NCI-H1092 (cell line): ENCODE results near the gene LAG3.

Experiments
- DNase-seq: peaks from one replicate; lab custom pipeline; 2025; lab: John Stamatoyannopoulos, UW

Gene LAG3

GRCh38 chr12:6753772-6754356 lies 18.5 kb upstream of the LAG3 start:
- DNase-seq, result no peak

GRCh38 chr12:6754411-6754810 lies 17.9 kb upstream of the LAG3 start:
- DNase-seq, result no peak

- DNase-seq, result no peak
Observed at GRCh38 chr12:6757028-6757690, 15.2 kb upstream of the LAG3 start.

GRCh38 chr12:6758506-6759095 lies 13.7 kb upstream of the LAG3 start:
- DNase-seq, result no peak

- no peak for DNase-seq
Observed at GRCh38 chr12:6759741-6760140, 12.6 kb upstream of the LAG3 start.

GRCh38 chr12:6763380-6763779 lies 8.9 kb upstream of the LAG3 start:
- no peak for DNase-seq

GRCh38 chr12:6764011-6764828 lies 8.1 kb upstream of the LAG3 start:
- peak; percentile 98 for DNase-seq

GRCh38 chr12:6765048-6765633 lies 7.2 kb upstream of the LAG3 start:
- DNase-seq, result no peak

- peak; percentile 91 for DNase-seq
Observed at GRCh38 chr12:6765634-6766581, 6.4 kb upstream of the LAG3 start, which contains the start of gene PTMS. PTMS (plus strand) TSS chr12:6766363; CDS start chr12:6766706, 343 bp downstream.

- peak; percentile 34 for DNase-seq
Observed at GRCh38 chr12:6766651-6767349, 5.5 kb upstream of the LAG3 start.

- DNase-seq, result no peak
Observed at GRCh38 chr12:6767353-6768319, 4.7 kb upstream of the LAG3 start.

- DNase-seq, result no peak
Observed at GRCh38 chr12:6768437-6768914, 3.8 kb upstream of the LAG3 start.

- no peak for DNase-seq
Observed at GRCh38 chr12:6768990-6769389, 3.3 kb upstream of the LAG3 start.

- DNase-seq, result no peak
Observed at GRCh38 chr12:6769666-6770065, 2.7 kb upstream of the LAG3 start.

GRCh38 chr12:6770094-6770493 lies 2.2 kb upstream of the LAG3 start:
- DNase-seq, result no peak

GRCh38 chr12:6770600-6770999 lies 1.7 kb upstream of the LAG3 start:
- no peak for DNase-seq

- no peak for DNase-seq
Observed at GRCh38 chr12:6771091-6771495, 1.2 kb upstream of the LAG3 start.

GRCh38 chr12:6771509-6772330 lies 600 bp upstream of the LAG3 start:
- no peak for DNase-seq
